GM18858 (cell line): ENCODE measurements around the gene PAMR1.
"Not testable (repeated sequence)": the region's sequence is repeated elsewhere in the genome, so short reads cannot be mapped to it uniquely, and the experiment has no call there.

Source experiments
- ATAC-seq: cut with Tn5 transposase; IDR thresholded peaks from one replicate; pipeline ENCODE4 v1.9.1; 2021; ENCODE audit not compliant: unreplicated experiment

PAMR1 gene, protein sequence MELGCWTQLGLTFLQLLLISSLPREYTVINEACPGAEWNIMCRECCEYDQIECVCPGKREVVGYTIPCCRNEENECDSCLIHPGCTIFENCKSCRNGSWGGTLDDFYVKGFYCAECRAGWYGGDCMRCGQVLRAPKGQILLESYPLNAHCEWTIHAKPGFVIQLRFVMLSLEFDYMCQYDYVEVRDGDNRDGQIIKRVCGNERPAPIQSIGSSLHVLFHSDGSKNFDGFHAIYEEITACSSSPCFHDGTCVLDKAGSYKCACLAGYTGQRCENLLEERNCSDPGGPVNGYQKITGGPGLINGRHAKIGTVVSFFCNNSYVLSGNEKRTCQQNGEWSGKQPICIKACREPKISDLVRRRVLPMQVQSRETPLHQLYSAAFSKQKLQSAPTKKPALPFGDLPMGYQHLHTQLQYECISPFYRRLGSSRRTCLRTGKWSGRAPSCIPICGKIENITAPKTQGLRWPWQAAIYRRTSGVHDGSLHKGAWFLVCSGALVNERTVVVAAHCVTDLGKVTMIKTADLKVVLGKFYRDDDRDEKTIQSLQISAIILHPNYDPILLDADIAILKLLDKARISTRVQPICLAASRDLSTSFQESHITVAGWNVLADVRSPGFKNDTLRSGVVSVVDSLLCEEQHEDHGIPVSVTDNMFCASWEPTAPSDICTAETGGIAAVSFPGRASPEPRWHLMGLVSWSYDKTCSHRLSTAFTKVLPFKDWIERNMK

GRCh38 chr11:35525501-35526175 is at the start of gene PAMR1:
Gene PAMR1 (minus strand): TSS chr11:35525616. CDS start chr11:35525585, 31 bp downstream.
- ATAC-seq = no peak

DNA sequence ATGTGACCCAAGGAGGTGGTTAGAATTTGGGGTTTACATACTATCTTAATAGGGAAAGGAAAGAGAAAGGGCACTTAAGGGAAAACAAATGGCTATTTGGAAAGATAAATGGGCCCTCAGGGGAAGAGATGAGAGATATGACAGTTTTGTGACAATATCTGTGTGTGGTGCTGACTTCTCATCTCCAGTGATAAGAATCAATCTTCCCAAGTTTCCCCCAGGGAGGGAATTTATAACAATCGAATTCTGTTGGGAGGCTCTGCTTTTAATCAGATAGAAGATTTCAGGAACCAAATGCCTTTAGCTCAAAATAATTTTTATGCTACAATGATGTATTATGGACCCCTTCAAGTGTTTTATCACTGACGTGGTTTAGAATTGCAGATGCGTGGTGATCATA is 46.3 kb upstream of the PAMR1 start:
- no peak for ATAC-seq

DNA sequence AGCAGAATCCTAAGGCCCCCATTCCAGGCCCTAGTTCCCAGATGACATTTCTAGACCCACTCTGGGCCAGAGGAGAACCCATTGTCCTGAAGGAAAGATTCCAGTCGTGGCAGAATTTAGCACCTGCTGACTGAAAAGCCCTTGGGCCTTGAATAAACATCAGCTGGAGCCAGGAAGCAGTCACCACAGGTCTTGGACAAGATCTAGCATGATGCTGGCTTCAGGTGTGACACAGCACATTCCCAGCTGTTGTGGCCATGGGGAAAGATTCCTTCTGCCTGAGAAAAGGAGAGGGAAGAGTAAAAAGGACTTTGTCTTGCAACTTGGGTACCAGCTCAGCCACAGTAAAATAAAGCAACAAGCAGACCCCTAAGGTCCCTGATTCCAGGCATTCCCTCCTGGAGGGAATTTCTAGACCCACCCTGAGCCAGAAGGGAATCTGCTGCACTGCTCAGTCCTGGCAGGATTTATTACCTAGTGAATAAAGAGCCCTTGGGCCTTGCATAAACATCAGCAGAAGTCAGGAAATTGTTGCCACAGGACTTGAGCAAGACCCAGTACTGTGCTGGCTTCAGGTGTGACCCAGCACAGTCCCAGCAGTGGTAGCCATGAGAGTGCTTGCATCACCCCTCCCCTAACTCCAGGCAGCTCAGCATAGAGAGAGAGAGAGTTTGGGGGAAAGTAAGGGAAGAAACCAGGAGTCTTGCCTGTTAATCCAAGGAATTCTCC is 42.5 kb upstream of the PAMR1 start:
- ATAC-seq = no peak

GRCh38 chr11:35566885-35567284 is 41.5 kb upstream of the PAMR1 start:
- ATAC-seq = no peak

GRCh38 chr11:35566181-35566580 is 40.8 kb upstream of the PAMR1 start:
- ATAC-seq = no peak

DNA sequence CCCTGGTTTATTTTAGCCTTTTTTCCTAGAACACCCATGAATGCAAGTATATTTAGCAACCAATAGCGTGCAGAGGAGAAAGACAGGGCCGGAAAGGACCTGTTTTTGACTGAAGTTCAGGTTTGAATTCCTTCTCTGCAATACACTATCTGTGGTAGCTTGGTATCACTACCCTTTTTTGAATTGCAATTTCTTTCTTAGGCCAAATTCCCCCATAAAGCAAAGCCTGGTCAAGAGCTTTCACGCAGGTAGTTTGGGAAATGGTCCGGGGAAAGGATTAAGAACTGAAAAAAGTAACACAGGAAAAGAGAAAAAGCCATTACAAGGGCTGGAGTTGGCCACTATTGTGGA is 38.8 kb upstream of the PAMR1 start:
- ATAC-seq = no peak

DNA sequence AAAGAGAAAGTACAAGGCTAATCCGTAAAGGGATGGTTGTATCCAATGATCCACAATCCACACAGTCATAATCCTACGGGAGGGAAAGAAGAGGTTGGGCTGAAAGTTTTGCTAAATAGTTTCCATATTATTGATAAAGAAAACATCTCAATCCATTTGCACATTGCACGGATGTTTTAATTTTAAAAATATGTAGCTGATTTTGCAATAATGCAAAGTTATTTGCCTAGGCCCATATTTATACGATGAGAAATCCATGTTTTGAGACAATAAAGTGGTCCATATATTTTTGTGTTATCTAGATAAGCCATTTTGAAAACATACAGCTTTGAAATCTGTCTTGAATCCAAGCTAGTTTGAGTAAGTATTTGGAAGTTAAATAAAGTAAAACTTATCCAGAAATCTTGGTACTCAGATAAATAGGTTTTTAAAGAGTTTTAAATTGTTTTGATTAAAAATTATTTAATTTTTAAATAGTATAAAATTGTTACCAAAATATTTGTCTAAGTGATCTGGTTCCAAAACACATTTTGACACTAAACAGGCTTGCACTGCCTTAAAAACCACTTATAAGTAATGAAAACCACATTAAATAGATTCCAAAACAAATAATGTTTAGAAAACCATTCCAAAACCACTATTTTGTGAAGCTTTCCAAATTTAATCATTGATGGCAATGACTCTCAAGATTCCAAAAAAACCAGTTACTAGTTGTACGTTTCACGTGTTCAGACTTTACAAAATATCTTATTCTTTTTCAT is 38.2 kb upstream of the PAMR1 start:
- ATAC-seq = no peak

GRCh38 chr11:35559949-35560348 is 34.5 kb upstream of the PAMR1 start:
- no peak for ATAC-seq

- ATAC-seq = no peak
Observed at GRCh38 chr11:35558513-35558912, 33.1 kb upstream of the PAMR1 start.

GRCh38 chr11:35555488-35555887 is 30.1 kb upstream of the PAMR1 start:
- no peak for ATAC-seq

- ATAC-seq = no peak
Observed at GRCh38 chr11:35554491-35555437, 29.3 kb upstream of the PAMR1 start.

- ATAC-seq = no peak
Observed at GRCh38 chr11:35553831-35554230, 28.4 kb upstream of the PAMR1 start.

DNA sequence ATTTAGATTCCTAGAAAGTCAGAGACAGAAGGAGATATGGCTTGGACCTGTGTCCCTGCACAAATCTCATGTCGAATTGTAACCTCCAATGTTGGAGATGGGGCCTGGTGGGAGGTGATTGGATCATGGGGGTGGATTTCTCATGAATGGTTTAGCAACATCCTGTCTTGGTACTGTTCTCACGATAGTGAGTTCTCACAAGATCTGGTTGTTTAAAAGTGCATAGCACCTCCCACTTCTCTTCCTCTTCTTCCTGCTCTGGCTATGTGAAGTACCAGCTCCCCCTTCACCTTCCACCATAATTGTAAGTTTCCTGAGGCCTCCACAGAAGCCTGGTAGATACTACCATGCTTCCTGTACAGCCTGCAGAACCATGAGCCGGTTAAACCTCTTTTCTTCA is 27.6 kb upstream of the PAMR1 start:
- ATAC-seq = no peak

DNA sequence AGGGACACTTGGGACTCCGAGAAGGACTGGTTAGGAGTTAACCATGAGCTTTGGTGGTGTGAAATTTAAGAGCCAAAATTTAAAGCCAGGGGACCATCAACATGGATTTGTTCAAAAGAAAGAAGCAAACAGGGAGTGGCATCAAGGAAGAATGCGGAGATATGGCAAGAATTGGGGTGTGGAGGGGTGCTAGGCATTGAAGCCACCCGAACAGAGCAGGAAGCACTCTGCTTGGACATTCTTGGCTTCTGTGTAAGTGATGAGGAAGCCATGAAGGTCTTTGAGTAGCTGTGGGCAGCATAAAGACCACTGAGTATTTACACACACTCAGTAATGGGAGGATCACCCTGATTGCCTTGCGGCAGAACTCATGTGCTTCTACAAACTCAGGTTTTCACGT is 27.2 kb upstream of the PAMR1 start:
- no peak for ATAC-seq

DNA sequence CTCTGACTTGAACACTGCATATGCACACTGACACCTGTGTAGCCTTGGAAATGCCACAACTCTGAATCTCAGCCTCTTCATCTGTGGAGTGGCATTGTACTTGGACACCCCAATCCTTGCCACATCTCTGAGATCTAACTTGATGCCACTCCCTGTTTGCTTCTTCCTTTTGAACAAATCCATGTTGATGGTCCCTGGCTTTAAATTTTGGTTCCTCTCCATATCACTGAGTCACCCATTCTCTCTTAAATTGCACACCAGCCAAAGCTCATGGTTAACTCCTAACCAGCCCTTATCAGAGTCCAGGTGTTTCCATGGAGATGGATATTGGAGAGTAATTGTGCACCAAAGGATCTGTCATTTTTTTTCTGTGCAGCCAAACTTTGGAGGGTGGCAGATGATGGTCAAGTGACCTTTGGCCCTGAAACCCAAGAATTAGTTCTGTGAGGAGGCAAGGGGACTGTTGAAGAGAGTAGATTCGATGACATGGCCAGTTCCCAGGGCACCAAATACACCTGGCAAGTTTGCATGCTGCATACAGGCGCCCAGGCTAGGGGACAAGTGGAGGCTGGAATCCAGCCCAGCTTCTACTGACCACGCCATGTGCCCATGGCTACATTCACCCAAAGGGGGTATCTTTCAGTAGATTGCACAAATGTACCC is 25.1 kb upstream of the PAMR1 start:
- ATAC-seq = no peak

DNA sequence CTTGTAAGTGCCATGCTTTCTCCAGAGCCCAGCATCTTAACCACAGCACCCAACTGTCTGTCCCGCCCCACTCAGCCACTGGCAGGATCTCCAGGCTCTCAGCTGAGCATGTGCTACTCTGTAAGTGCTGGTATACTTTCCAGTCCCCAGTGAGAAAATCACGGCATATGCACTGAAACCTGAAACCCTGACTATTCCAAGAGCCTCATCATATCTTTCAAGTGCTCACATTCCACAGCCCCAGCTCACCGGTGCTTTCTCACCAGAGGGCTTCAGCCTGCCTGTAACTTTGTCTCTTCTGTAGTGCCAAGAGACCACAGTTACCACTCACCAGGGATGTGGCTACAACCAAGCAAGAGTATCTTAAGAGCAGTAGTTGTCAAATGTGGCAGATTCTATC is 24.4 kb upstream of the PAMR1 start:
- ATAC-seq = no peak

- ATAC-seq = no peak
Observed at GRCh38 chr11:35548925-35549561, 23.6 kb upstream of the PAMR1 start.

- not testable (repeated sequence) for ATAC-seq
Observed at GRCh38 chr11:35547995-35548394, 22.6 kb upstream of the PAMR1 start.
